Measurements from ENCODE around the gene PSMG4. TPM values are rescaled to one million over a fixed set of nuclear protein-coding genes. Genes with fewer than 3 reads are reported as not detected.

PSMG4 gene
- total and polyA plus RNA-seq, 9 of the 15 experiments (the other 6 are each of a cell fraction or from before 2014, with no cell fraction given), result 12.9 to 185 (median 52.0) TPM

DNA sequence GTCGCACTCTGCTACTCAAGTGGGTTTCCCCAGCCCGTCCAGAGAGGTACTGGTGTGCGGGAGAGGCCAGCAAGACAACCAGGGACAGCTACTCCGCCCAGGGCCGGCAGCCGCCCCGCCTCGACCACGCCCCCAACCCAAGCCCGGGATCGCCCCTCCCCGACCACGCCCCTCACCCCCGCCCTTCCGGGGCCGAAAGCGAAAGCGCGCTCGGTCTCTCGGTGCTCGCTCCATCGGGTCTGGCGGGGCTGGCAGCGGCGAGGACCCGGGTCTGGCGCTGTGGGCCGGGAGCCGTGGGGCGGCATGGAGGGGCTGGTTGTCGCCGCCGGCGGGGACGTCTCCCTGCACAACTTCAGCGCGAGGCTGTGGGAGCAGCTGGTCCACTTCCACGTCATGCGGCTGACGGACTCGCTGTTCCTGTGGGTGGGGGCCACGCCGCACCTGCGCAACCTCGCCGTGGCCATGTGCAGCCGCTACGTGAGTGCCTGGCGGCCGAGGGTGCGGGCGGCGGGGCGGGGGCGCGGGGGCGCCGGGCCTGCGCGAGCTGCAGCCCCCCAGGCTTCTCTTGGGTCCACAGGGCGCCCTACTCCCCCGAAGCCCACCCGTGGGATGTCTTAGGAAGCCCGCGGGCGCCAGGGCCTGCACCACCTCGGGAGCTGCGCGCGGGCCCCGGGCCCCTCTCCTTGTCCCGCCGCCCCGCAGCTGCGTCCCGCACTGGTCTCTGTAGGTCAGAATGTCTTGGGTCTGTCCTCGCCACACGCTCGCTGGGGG, at the start of gene PSMG4 (continued):
- TF ChIP-seq ZNF609 (CRISPR knock-in tag; IDR thresholded peaks at IDR 0.05; ENCODE audit: borderline replicate concordance), result peak; percentile 82
- peak; percentile 85 for TF ChIP-seq TAF1 (IDR thresholded peaks at IDR 0.05; ENCODE audit: control insufficient read depth, extremely low read depth, insufficient read depth, low read length, severe bottlenecking)
- TF ChIP-seq DMBX1 (CRISPR knock-in tag; IDR thresholded peaks at IDR 0.05; ENCODE audit: borderline replicate concordance), result peak; percentile 14; the same call in 1 of the 2 replicates
- peak; percentile 68; the same call in 1 of the 2 replicates for TF ChIP-seq MTA3 (IDR thresholded peaks at IDR 0.05; ENCODE audit: borderline replicate concordance)
- no peak for TF ChIP-seq HEY1 (CRISPR knock-in tag; IDR thresholded peaks at IDR 0.05; ENCODE audit: borderline replicate concordance)
- no peak for TF ChIP-seq RBM39 (optimal IDR thresholded peaks at IDR 0.05; ENCODE audit: low read depth, low read length)
- TF ChIP-seq ZKSCAN1 (IDR thresholded peaks at IDR 0.05; ENCODE audit: low read depth, low read length), result no peak
- TF ChIP-seq ZNF354B (CRISPR knock-in tag; IDR thresholded peaks at IDR 0.05), result no peak
- no peak for TF ChIP-seq GATAD2B (IDR thresholded peaks at IDR 0.05; ENCODE audit: borderline replicate concordance)
- TF ChIP-seq MBD2 (IDR thresholded peaks at IDR 0.05; ENCODE audit: borderline replicate concordance, low read depth), result no peak
- TF ChIP-seq SREBF1 (IDR thresholded peaks at IDR 0.05; ENCODE audit: borderline replicate concordance, low read depth, low read length), result no peak
- 0 out of 2 replicates have a peak, but pooled peaks have one; percentile 27 for TF ChIP-seq ELF4 (CRISPR knock-in tag; IDR thresholded peaks at IDR 0.05)
- no peak for TF ChIP-seq PHB2 (IDR thresholded peaks at IDR 0.05; ENCODE audit: low read depth)
- TF ChIP-seq SNAPC5 (CRISPR knock-in tag; IDR thresholded peaks at IDR 0.05), result no peak
- no peak for TF ChIP-seq CBFB (CRISPR knock-in tag; IDR thresholded peaks at IDR 0.05)
- TF ChIP-seq RBFOX2 (IDR thresholded peaks at IDR 0.05; ENCODE audit: low read depth, low read length), result peak; percentile 85
- no peak for TF ChIP-seq SPI1 (IDR thresholded peaks at IDR 0.05; ENCODE audit: borderline replicate concordance, low read depth, low read length)
- TF ChIP-seq ZFP1 (CRISPR knock-in tag; IDR thresholded peaks at IDR 0.05), result no peak
- no peak for TF ChIP-seq BACH1 (tag; IDR thresholded peaks at IDR 0.05)
- TF ChIP-seq, protein P1, sequence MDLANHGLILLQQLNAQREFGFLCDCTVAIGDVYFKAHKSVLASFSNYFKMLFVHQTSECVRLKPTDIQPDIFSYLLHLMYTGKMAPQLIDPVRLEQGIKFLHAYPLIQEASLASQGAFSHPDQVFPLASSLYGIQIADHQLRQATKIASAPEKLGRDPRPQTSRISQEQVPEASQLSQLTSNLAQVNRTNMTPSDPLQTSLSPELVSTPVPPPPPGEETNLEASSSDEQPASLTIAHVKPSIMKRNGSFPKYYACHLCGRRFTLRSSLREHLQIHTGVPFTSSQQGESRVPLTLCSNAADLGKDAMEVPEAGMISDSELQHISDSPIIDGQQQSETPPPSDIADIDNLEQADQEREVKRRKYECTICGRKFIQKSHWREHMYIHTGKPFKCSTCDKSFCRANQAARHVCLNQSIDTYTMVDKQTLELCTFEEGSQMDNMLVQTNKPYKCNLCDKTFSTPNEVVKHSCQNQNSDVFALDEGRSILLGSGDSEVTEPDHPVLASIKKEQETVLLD (IDR thresholded peaks at IDR 0.05), result no peak
- no peak for TF ChIP-seq PHF21A (IDR thresholded peaks at IDR 0.05; ENCODE audit: borderline replicate concordance, low read depth)
- peak; percentile 73 for TF ChIP-seq ATF7 (IDR thresholded peaks at IDR 0.05)
- no peak for TF ChIP-seq ZNF3 (CRISPR knock-in tag; IDR thresholded peaks at IDR 0.05)
- no peak for TF ChIP-seq ZNF134 (CRISPR knock-in tag; conservative IDR thresholded peaks at IDR 0.05)
- TF ChIP-seq PTRF (tag; IDR thresholded peaks at IDR 0.05), result no peak
